Measurements from ENCODE around the gene MMP2. TPM values are rescaled to one million over a fixed set of nuclear protein-coding genes. Genes with fewer than 3 reads are reported as not detected.

Gene MMP2
- total RNA-seq, 1 experiment from 2014 or later, result 1.5 TPM

DNA sequence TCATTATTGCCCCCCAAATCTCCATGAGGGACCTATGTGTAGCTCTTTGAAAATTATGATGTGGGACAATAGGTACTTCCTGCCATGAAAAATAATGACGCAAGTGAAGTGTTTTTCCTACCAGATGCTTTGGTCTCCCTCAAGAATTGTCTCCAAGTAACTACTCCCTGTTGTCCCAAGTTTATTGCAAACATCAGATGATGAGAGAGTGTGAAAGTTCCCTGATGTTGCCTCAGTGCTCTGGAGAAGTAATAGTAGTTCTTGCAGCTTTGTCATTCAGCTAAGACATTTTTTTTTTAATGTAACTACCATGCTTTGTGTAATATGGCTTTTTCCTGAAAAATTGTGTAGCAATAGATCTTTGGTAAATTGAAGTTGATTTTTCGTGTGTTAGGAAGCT, 50.0 kb downstream of the MMP2 start (continued):
- TF ChIP-seq ATF3 (IDR thresholded peaks at IDR 0.05), result no peak
- TF ChIP-seq, protein P1, sequence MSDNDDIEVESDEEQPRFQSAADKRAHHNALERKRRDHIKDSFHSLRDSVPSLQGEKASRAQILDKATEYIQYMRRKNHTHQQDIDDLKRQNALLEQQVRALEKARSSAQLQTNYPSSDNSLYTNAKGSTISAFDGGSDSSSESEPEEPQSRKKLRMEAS (IDR thresholded peaks at IDR 0.05), result no peak
- TF ChIP-seq FOSL1 (IDR thresholded peaks at IDR 0.05; ENCODE audit: low read depth), result no peak
- no peak for TF ChIP-seq POLR2AphosphoS5 (IDR thresholded peaks at IDR 0.05; ENCODE audit: low read depth, low read length)
- no peak for TF ChIP-seq SRF (IDR thresholded peaks at IDR 0.05; ENCODE audit: low read depth)
- no peak for TF ChIP-seq ZFX (IDR thresholded peaks at IDR 0.05)

DNA sequence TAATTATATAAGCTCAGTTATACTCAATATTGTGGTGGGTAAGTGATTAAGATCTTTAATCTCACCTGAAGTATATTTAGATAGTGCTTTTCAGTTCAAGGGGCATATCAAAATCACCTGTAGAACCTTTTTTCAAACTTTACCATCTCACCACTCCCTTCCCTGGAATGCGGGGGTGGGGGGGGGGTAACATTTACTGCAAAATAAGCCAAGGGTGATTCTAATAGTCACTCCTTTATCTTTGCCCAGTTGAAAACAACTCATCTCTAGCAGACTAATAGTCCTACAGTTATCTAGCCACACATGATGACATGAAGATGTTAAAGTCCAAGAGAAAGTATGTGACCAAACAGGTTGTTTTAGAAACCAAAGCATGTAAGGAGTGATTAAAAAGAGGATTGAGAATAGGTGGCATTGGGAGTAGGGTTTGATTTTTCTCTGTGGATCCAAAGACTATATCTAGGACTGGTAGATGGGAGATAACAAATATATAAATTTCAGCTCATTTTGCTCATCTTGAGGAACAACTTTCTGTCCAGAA, 51.4 kb downstream of the MMP2 start:
- POLR2A ChIA-PET, result no interaction called here
- Histone ChIP-seq H3K79me2 (ENCODE audit: insufficient read depth, low read length) (no peaks in the 10 kb centered on the region), H3K27ac (ENCODE audit: low read depth, low read length) (no peak overlapping the region), H3K27me3 (ENCODE audit: insufficient read depth, low read length) (no peaks in the 10 kb centered on the region), H4K20me1 (ENCODE audit: insufficient read depth) (no peaks in the 10 kb centered on the region), H3K4me2 (ENCODE audit: low read length) (no peak overlapping the region), H3K4me3 (replicated peaks in 1 of 2; ENCODE audit: low read depth in 1 of 2, low read length in 2 of 2) (no peak overlapping the region), H3K36me3 (ENCODE audit: control insufficient read depth in 1 of 2, insufficient read depth in 2 of 2, low read length in 2 of 2) (peaks cover 0 to 3% of the 10 kb centered on the region in 2 experiments; a peak in 1 of 4 replicates), H3K9me3 (ENCODE audit: control insufficient read depth in 1 of 2, insufficient read depth in 1 of 2, low read depth in 1 of 2, low read length in 2 of 2) (no peaks in the 10 kb centered on the region), H3K4me1 (ENCODE audit: control insufficient read depth in 1 of 2, insufficient read depth in 2 of 2, low read length in 2 of 2) (no peaks in the 10 kb centered on the region), H2AFZ (ENCODE audit: low read depth, low read length, poor library complexity, severe bottlenecking) (no peak overlapping the region), H3K9ac (ENCODE audit: low read length) (no peak overlapping the region), H3K9me2 (ENCODE audit: insufficient read depth) (no peaks in the 10 kb centered on the region)
- DNase-seq (ENCODE audit: low read depth, low spot score) (no peak), ATAC-seq (no peak)
- RAD21 ChIA-PET (ENCODE audit: low non-redundant PET in 1 of 2, low total read pairs in 2 of 2, uncharacterized antibody in 2 of 2, unreplicated experiment in 2 of 2), result no interaction called here
- intact Hi-C loops (cut with micrococcal nuclease), result no loop called here
- CTCF ChIA-PET, result interaction anchor here (1.2 kb wide), 1 partner anchor 28 kb away, joined by 5 read pairs; no protein-coding TSS in a partner anchor
- no TSS peak for BruUV-seq (replicated peaks)
- no peak for TF ChIP-seq ELF1 (IDR thresholded peaks at IDR 0.05; ENCODE audit: borderline replicate concordance, low read depth)
- no peak for TF ChIP-seq RAD21 (IDR thresholded peaks at IDR 0.05; ENCODE audit: low read depth)
- TF ChIP-seq SRF (IDR thresholded peaks at IDR 0.05; ENCODE audit: low read depth), result no peak
- no peak for TF ChIP-seq FOSL1 (IDR thresholded peaks at IDR 0.05; ENCODE audit: low read depth)
- TF ChIP-seq JUND (IDR thresholded peaks at IDR 0.05), result no peak
- TF ChIP-seq POLR2A (IDR thresholded peaks at IDR 0.05; ENCODE audit: borderline replicate concordance, extremely low read depth, insufficient read depth, insufficient read length), result no peak
- TF ChIP-seq, protein P2, sequence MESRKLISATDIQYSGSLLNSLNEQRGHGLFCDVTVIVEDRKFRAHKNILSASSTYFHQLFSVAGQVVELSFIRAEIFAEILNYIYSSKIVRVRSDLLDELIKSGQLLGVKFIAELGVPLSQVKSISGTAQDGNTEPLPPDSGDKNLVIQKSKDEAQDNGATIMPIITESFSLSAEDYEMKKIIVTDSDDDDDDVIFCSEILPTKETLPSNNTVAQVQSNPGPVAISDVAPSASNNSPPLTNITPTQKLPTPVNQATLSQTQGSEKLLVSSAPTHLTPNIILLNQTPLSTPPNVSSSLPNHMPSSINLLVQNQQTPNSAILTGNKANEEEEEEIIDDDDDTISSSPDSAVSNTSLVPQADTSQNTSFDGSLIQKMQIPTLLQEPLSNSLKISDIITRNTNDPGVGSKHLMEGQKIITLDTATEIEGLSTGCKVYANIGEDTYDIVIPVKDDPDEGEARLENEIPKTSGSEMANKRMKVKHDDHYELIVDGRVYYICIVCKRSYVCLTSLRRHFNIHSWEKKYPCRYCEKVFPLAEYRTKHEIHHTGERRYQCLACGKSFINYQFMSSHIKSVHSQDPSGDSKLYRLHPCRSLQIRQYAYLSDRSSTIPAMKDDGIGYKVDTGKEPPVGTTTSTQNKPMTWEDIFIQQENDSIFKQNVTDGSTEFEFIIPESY (IDR thresholded peaks at IDR 0.05; ENCODE audit: extremely low read depth, insufficient replicate concordance, low read length), result no peak
- no peak for TF ChIP-seq CBX3 (IDR thresholded peaks at IDR 0.05; ENCODE audit: low read depth)
- no peak for TF ChIP-seq TCF7L2 (IDR thresholded peaks at IDR 0.05; ENCODE audit: borderline replicate concordance, extremely low read depth, insufficient read depth, insufficient read length)
- no peak for TF ChIP-seq EGR1 (IDR thresholded peaks at IDR 0.05; ENCODE audit: low read depth)
- no peak for TF ChIP-seq ZFX (IDR thresholded peaks at IDR 0.05)
- no peak for TF ChIP-seq REST (IDR thresholded peaks at IDR 0.05; ENCODE audit: low read depth)
- no peak for TF ChIP-seq SIN3A (IDR thresholded peaks at IDR 0.05; ENCODE audit: low read depth)
- TF ChIP-seq, protein P1 (IDR thresholded peaks at IDR 0.05), result no peak
- no peak for TF ChIP-seq EZH2phosphoT487 (IDR thresholded peaks at IDR 0.05; ENCODE audit: borderline replicate concordance)
- TF ChIP-seq, protein P3, sequence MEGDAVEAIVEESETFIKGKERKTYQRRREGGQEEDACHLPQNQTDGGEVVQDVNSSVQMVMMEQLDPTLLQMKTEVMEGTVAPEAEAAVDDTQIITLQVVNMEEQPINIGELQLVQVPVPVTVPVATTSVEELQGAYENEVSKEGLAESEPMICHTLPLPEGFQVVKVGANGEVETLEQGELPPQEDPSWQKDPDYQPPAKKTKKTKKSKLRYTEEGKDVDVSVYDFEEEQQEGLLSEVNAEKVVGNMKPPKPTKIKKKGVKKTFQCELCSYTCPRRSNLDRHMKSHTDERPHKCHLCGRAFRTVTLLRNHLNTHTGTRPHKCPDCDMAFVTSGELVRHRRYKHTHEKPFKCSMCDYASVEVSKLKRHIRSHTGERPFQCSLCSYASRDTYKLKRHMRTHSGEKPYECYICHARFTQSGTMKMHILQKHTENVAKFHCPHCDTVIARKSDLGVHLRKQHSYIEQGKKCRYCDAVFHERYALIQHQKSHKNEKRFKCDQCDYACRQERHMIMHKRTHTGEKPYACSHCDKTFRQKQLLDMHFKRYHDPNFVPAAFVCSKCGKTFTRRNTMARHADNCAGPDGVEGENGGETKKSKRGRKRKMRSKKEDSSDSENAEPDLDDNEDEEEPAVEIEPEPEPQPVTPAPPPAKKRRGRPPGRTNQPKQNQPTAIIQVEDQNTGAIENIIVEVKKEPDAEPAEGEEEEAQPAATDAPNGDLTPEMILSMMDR (IDR thresholded peaks at IDR 0.05 in 2 of 3, conservative IDR thresholded peaks at IDR 0.05 in 1 of 3; ENCODE audit: borderline replicate concordance in 1 of 3, insufficient read depth in 1 of 3, low read depth in 2 of 3, low read length in 2 of 3), result no peak
